ENCODE measurements around the gene LSM4. TPM values are rescaled to one million over a fixed set of nuclear protein-coding genes. Genes with fewer than 3 reads are reported as not detected.
A peak's percentile ranks its signal among the peaks of the same experiment; 100 is the strongest.
"Not testable (repeated sequence)": the region's sequence is repeated elsewhere in the genome, so short reads cannot be mapped to it uniquely, and the experiment has no call there.

Gene LSM4
- total RNA-seq, 1 donor from 2014 or later = 196 TPM

GRCh38 chr19:18351544-18351943 is 28.7 kb upstream of the LSM4 start:
- Mint-ChIP-seq H3K4me1 (ENCODE audit: unreplicated experiment) (peaks cover 10% of the 10 kb centered on the region), H3K27ac (no peak overlapping the region), H3K27me3 (no peaks in the 10 kb centered on the region), H3K4me3 (no peak overlapping the region), H3K9me3 (no peaks in the 10 kb centered on the region), H3K36me3 (peaks cover 4% of the 10 kb centered on the region)
- TF ChIP-seq, protein P1, sequence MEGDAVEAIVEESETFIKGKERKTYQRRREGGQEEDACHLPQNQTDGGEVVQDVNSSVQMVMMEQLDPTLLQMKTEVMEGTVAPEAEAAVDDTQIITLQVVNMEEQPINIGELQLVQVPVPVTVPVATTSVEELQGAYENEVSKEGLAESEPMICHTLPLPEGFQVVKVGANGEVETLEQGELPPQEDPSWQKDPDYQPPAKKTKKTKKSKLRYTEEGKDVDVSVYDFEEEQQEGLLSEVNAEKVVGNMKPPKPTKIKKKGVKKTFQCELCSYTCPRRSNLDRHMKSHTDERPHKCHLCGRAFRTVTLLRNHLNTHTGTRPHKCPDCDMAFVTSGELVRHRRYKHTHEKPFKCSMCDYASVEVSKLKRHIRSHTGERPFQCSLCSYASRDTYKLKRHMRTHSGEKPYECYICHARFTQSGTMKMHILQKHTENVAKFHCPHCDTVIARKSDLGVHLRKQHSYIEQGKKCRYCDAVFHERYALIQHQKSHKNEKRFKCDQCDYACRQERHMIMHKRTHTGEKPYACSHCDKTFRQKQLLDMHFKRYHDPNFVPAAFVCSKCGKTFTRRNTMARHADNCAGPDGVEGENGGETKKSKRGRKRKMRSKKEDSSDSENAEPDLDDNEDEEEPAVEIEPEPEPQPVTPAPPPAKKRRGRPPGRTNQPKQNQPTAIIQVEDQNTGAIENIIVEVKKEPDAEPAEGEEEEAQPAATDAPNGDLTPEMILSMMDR (conservative IDR thresholded peaks at IDR 0.05) = no peak
- no peak for DNase-seq (ENCODE audit: extremely low spot score, unreplicated experiment)

DNA sequence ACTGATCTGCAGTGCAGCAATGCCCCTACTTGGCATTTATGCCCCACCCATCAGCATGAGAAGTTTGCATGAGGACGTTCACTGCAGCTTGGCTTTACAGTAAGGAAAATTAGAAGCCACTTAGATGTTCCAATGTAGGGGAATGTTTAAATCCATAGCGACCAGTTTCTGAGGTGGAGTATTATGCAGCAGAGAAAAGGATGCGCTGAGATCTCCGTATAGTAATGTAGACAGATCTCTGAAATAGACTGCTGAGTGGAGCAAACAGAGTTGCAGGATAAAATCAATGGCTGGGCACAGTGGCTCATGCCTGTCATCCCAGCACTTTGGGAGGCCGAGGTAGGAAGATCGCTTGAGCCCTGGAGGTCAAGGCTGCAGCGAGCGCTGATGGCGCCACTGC is 27.6 kb upstream of the LSM4 start:
- Mint-ChIP-seq H3K27ac (no peak overlapping the region), H3K36me3 (peaks cover 9% of the 10 kb centered on the region), H3K4me3 (no peak overlapping the region), H3K9me3 (no peaks in the 10 kb centered on the region), H3K4me1 (ENCODE audit: unreplicated experiment) (peaks cover 17% of the 10 kb centered on the region), H3K27me3 (no peaks in the 10 kb centered on the region)
- TF ChIP-seq, protein P1 (conservative IDR thresholded peaks at IDR 0.05) = no peak
- DNase-seq (ENCODE audit: extremely low spot score, unreplicated experiment) = no peak

DNA sequence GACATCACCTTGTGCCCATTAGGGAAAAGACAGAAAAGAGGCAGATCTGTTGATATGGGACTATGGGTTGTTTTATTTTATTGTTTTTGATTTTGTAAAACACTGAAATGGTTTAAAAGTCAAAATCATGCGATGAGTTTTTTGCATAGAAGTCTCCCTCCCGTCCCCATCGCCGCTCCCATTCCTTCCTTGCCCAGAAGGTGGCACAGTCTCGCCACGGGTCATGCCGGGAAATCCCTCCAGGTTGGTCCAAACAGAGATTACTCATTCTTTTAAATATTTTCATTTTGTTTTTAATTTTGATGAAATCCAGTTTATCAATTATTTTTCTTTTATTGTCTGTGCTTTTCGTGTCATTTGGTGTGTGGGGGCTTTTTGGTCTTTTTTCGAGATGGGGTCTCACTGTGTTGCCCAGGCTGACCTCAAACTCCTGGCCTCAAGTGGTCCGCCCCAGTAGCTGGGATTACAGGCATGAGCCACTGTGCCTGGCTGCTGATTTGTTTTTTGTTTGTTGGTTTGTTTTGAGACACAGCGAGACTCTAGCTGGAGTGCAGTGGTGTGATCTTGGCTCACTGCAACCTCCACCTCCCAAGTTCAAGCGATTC is 26.8 kb upstream of the LSM4 start:
- no peak overlapping the region for H3K4me3 Mint-ChIP-seq
- peak overlapping the region; percentile 23 for H3K27ac Mint-ChIP-seq
- H3K4me1 Mint-ChIP-seq (ENCODE audit: unreplicated experiment) = peaks cover 21% of the 10 kb centered on the region
- TF ChIP-seq, protein P1 (conservative IDR thresholded peaks at IDR 0.05) = peak; percentile 81
- no peak for DNase-seq (ENCODE audit: extremely low spot score, unreplicated experiment)
- H3K27me3 Mint-ChIP-seq = no peaks in the 10 kb centered on the region
- peaks cover 9% of the 10 kb centered on the region for H3K36me3 Mint-ChIP-seq
- no peaks in the 10 kb centered on the region for H3K9me3 Mint-ChIP-seq

DNA sequence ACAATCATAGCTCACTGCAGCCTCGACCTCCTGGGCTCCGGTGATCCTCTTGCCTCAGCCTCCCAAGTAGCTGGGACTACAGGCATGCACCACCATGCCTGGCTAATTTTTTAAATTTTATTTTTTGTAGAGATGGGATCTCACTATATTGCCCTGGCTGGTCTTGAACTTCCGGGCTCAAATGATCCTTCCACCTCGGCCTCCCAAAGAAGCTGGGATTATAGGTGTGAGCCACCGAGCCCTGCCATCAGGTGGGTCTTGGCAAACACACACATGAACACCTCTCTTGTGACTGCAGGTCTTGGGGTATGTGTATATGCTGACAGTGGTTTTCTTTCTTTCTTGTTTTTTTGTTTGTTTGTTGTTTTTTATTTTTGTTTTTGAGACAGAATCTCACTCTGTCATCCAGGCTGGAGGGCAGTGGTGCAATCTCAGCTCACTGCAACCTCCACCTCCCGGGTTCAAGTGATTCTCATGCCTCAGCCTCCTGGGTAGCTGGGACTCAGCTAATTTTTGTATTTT is 26.0 kb upstream of the LSM4 start:
- not testable (repeated sequence) for H3K4me3 Mint-ChIP-seq; DNase-seq (ENCODE audit: extremely low spot score, unreplicated experiment); H3K27me3 Mint-ChIP-seq; H3K9me3 Mint-ChIP-seq; H3K36me3 Mint-ChIP-seq; H3K27ac Mint-ChIP-seq
- peaks cover 28% of the 10 kb centered on the region for H3K4me1 Mint-ChIP-seq (ENCODE audit: unreplicated experiment)

GRCh38 chr19:18348171-18348570 is 25.3 kb upstream of the LSM4 start:
- Mint-ChIP-seq H3K27ac (no peak overlapping the region), H3K36me3 (peaks cover 5% of the 10 kb centered on the region), H3K27me3 (no peaks in the 10 kb centered on the region), H3K4me1 (ENCODE audit: unreplicated experiment) (peaks cover 29% of the 10 kb centered on the region), H3K4me3 (no peak overlapping the region), H3K9me3 (no peaks in the 10 kb centered on the region)
- TF ChIP-seq, protein P1 (conservative IDR thresholded peaks at IDR 0.05) = no peak
- DNase-seq (ENCODE audit: extremely low spot score, unreplicated experiment) = no peak

DNA sequence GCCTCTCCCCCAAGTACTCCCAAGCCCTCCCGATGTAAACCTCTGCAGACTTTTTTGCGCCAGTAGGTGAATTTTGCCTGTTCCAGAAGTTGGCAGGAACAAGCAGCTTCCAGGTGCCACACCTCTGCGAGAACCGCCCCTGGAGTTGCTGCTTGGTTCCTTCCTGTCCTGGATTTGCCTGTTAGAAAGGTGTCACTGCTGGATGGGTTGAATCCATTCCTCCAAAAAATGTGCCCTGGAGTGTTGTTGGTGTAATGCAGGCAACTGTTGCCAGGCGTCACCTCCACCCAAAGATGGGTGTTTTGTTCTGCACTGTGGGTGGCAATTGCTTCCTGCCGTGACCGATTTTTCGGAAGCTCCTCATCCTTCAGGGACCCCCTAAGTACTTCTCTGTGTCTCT is 23.2 kb upstream of the LSM4 start:
- TF ChIP-seq, protein P1 (conservative IDR thresholded peaks at IDR 0.05) = peak; percentile 53
- Mint-ChIP-seq H3K4me3 (peak overlapping the region; percentile 34), H3K9me3 (no peaks in the 10 kb centered on the region), H3K27ac (peak overlapping the region; percentile 61), H3K27me3 (no peaks in the 10 kb centered on the region), H3K36me3 (peaks cover 5% of the 10 kb centered on the region), H3K4me1 (ENCODE audit: unreplicated experiment) (peaks cover 38% of the 10 kb centered on the region)
- no peak for DNase-seq (ENCODE audit: extremely low spot score, unreplicated experiment)
